ENCODE results near the gene EIPR1.

DNA sequence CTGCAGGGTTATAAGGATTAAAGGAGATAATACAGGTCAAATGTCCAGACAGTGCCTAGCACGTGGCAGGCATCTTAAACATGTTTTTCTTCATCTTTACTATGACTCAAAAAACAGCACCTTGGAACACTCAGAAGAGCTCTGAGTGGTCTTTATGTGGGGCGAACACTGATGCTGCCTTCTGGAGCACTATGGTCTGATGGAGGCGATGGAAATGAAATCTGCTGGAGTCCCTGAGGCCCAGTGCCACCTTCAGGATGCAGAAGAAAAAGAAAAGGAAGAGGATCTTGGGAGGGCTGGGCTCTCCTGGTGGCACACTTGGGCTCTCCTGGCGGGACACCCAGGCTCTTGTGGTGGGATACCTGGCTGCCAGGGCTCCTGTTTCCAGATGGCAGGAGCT is 171.8 kb downstream of the EIPR1 start:
- TF ChIP-seq EZH2 (IDR thresholded peaks at IDR 0.05; ENCODE audit: low read length, missing control alignments) = no peak
- no peak for TF ChIP-seq CTCF (conservative IDR thresholded peaks at IDR 0.05 in 1 of 2, IDR thresholded peaks at IDR 0.05 in 1 of 2; ENCODE audit: low read depth in 1 of 2, low read length in 2 of 2)
